ENCODE data around the gene ACER1. TPM values are rescaled to one million over a fixed set of nuclear protein-coding genes. Genes with fewer than 3 reads are reported as not detected.
A peak's percentile ranks its signal among the peaks of the same experiment; 100 is the strongest.

The ACER1 gene
- total and polyA plus RNA-seq, 4 donors, result 0.07 TPM; not detected in 3

DNA sequence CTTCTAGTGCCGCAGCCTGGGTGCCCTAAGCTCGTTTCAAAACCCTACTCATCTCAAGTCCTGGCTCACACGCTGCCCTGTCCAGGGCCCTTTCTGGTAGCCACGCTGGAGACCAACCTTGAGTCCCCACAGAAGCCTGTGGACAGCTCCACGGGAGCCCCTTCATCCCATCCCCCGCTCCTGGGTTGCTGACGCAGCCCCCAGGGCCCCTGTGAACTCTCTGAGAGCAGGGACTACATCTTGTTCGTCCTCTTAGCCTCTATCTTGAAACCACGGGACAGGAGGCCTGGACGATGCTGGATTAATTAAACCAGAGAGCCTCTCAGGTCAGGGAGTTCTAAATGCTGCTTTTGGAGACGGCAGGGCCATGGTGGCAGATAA is 61.0 kb downstream of the ACER1 start:
- Histone ChIP-seq H3K9me3 (ENCODE audit: control insufficient read depth in 4 of 4, low read length in 3 of 4) (no peaks in the 10 kb centered on the region), H3K9ac (ENCODE audit: low read depth in 1 of 2, low read length in 2 of 2) (peak overlapping the region in 1 of 2 donors; percentile 41), H3K36me3 (ENCODE audit: control insufficient read depth in 4 of 4, insufficient read depth in 3 of 4, low read depth in 1 of 4, low read length in 3 of 4) (peaks cover 0 to 8% (median 2%) of the 10 kb centered on the region in 4 donors), H3K27ac (ENCODE audit: low read depth in 1 of 2, low read length in 2 of 2) (peak overlapping the region; percentile 94 to 96), H3K4me3 (ENCODE audit: low read depth in 1 of 3, low read length in 3 of 3) (peak overlapping the region in 1 of 3 donors; percentile 43), H3K27me3 (ENCODE audit: control insufficient read depth in 4 of 4, insufficient read depth in 4 of 4, low read length in 3 of 4) (no peaks in the 10 kb centered on the region), H3K4me1 (ENCODE audit: control insufficient read depth in 4 of 4, insufficient read depth in 4 of 4, low read length in 3 of 4) (peaks cover 61 to 97% (median 86%) of the 10 kb centered on the region in 4 donors)
- DNase-seq (ENCODE audit: low spot score), result no peak
- no peak for TF ChIP-seq HNF4G (IDR thresholded peaks at IDR 0.05)
- TF ChIP-seq GABPA (IDR thresholded peaks at IDR 0.05 in 1 of 2, conservative IDR thresholded peaks at IDR 0.05 in 1 of 2), result no peak
- TF ChIP-seq, protein P1, sequence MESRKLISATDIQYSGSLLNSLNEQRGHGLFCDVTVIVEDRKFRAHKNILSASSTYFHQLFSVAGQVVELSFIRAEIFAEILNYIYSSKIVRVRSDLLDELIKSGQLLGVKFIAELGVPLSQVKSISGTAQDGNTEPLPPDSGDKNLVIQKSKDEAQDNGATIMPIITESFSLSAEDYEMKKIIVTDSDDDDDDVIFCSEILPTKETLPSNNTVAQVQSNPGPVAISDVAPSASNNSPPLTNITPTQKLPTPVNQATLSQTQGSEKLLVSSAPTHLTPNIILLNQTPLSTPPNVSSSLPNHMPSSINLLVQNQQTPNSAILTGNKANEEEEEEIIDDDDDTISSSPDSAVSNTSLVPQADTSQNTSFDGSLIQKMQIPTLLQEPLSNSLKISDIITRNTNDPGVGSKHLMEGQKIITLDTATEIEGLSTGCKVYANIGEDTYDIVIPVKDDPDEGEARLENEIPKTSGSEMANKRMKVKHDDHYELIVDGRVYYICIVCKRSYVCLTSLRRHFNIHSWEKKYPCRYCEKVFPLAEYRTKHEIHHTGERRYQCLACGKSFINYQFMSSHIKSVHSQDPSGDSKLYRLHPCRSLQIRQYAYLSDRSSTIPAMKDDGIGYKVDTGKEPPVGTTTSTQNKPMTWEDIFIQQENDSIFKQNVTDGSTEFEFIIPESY (IDR thresholded peaks at IDR 0.05), result no peak
- no peak for TF ChIP-seq SP1 (IDR thresholded peaks at IDR 0.05)
- no peak for TF ChIP-seq FOXA1 (IDR thresholded peaks at IDR 0.05)
- no peak for TF ChIP-seq RAD21 (IDR thresholded peaks at IDR 0.05)
- no peak for TF ChIP-seq FOXA2 (IDR thresholded peaks at IDR 0.05)
- TF ChIP-seq TAF1 (conservative IDR thresholded peaks at IDR 0.05), result no peak
- TF ChIP-seq HNF4A (conservative IDR thresholded peaks at IDR 0.05), result no peak
- TF ChIP-seq, protein P2, sequence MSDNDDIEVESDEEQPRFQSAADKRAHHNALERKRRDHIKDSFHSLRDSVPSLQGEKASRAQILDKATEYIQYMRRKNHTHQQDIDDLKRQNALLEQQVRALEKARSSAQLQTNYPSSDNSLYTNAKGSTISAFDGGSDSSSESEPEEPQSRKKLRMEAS (IDR thresholded peaks at IDR 0.05), result no peak
- 41% methylated on average over 11 of the region's 11 CpGs for WGBS

DNA sequence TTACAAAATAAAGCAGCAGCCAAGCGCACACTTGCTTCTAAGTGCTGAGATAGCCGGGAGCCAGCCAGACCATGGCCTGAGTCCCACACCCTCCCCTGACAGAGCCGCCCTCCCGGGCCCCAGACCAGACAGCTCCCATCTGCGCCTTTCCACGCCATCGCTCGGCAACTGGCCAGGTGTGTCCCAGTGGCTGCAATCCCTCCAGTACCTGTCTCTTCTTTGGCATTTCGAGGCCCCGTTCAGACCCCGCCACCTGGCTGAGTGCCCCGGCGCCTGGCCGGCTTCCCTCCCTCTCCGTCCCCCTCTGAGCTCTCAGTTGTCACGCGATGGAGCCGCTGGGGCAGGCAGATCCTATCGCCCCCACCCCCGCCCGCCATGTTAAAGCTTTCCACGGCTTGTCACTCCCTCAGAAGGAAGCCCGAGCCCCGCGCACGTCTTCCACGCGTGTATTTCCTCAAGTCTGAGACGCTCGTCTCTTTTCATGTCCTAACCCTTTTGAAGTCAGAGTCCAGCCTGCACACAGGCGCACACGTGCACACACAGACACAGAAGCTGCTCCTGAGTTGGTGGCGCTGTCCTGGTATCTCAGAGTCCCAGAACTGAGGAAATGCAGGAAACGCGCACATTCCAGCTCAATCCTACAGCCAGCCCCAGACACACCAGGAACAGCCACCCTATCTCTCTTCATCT is 61.5 kb downstream of the ACER1 start:
- peak; percentile 51 for DNase-seq (ENCODE audit: low spot score)
- Histone ChIP-seq H3K4me3 (ENCODE audit: low read depth in 1 of 3, low read length in 3 of 3) (peak overlapping the region in 2 of 3 donors; percentile 18 to 47), H3K9ac (ENCODE audit: low read depth in 1 of 2, low read length in 2 of 2) (peak overlapping the region; percentile 5 to 48), H3K27ac (ENCODE audit: low read depth in 1 of 2, low read length in 2 of 2) (peak overlapping the region; percentile 94 to 96), H3K36me3 (ENCODE audit: control insufficient read depth in 4 of 4, insufficient read depth in 3 of 4, low read depth in 1 of 4, low read length in 3 of 4) (peaks cover 0 to 6% (median 2%) of the 10 kb centered on the region in 4 donors), H3K4me1 (ENCODE audit: control insufficient read depth in 4 of 4, insufficient read depth in 4 of 4, low read length in 3 of 4) (peaks cover 59 to 94% (median 84%) of the 10 kb centered on the region in 4 donors), H3K9me3 (ENCODE audit: control insufficient read depth in 4 of 4, low read length in 3 of 4) (no peaks in the 10 kb centered on the region), H3K27me3 (ENCODE audit: control insufficient read depth in 4 of 4, insufficient read depth in 4 of 4, low read length in 3 of 4) (no peaks in the 10 kb centered on the region)
- TF ChIP-seq JUND (IDR thresholded peaks at IDR 0.05), result no peak
- peak; percentile 31 for TF ChIP-seq YY1 (IDR thresholded peaks at IDR 0.05)
- TF ChIP-seq, protein P3, sequence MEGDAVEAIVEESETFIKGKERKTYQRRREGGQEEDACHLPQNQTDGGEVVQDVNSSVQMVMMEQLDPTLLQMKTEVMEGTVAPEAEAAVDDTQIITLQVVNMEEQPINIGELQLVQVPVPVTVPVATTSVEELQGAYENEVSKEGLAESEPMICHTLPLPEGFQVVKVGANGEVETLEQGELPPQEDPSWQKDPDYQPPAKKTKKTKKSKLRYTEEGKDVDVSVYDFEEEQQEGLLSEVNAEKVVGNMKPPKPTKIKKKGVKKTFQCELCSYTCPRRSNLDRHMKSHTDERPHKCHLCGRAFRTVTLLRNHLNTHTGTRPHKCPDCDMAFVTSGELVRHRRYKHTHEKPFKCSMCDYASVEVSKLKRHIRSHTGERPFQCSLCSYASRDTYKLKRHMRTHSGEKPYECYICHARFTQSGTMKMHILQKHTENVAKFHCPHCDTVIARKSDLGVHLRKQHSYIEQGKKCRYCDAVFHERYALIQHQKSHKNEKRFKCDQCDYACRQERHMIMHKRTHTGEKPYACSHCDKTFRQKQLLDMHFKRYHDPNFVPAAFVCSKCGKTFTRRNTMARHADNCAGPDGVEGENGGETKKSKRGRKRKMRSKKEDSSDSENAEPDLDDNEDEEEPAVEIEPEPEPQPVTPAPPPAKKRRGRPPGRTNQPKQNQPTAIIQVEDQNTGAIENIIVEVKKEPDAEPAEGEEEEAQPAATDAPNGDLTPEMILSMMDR (IDR thresholded peaks at IDR 0.05; ENCODE audit: low read depth, low read length, missing input control), result no peak
- TF ChIP-seq RAD21 (IDR thresholded peaks at IDR 0.05), result no peak
- peak; percentile 66 to 69 for TF ChIP-seq HNF4A (conservative IDR thresholded peaks at IDR 0.05)
- no peak for TF ChIP-seq FOXA2 (IDR thresholded peaks at IDR 0.05)
- TF ChIP-seq HNF4G (IDR thresholded peaks at IDR 0.05), result peak; percentile 34
- peak in 1 of 2 donors; percentile 29 for TF ChIP-seq GABPA (IDR thresholded peaks at IDR 0.05 in 1 of 2, conservative IDR thresholded peaks at IDR 0.05 in 1 of 2)
- peak; percentile 42 to 45 for TF ChIP-seq RXRA (IDR thresholded peaks at IDR 0.05)
- TF ChIP-seq, protein P4, sequence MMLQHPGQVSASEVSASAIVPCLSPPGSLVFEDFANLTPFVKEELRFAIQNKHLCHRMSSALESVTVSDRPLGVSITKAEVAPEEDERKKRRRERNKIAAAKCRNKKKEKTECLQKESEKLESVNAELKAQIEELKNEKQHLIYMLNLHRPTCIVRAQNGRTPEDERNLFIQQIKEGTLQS (IDR thresholded peaks at IDR 0.05), result no peak
- TF ChIP-seq, protein P2 (IDR thresholded peaks at IDR 0.05), result peak; percentile 71
- TF ChIP-seq SP1 (IDR thresholded peaks at IDR 0.05), result peak; percentile 45
- no peak for TF ChIP-seq TAF1 (conservative IDR thresholded peaks at IDR 0.05)
- TF ChIP-seq, protein P5, sequence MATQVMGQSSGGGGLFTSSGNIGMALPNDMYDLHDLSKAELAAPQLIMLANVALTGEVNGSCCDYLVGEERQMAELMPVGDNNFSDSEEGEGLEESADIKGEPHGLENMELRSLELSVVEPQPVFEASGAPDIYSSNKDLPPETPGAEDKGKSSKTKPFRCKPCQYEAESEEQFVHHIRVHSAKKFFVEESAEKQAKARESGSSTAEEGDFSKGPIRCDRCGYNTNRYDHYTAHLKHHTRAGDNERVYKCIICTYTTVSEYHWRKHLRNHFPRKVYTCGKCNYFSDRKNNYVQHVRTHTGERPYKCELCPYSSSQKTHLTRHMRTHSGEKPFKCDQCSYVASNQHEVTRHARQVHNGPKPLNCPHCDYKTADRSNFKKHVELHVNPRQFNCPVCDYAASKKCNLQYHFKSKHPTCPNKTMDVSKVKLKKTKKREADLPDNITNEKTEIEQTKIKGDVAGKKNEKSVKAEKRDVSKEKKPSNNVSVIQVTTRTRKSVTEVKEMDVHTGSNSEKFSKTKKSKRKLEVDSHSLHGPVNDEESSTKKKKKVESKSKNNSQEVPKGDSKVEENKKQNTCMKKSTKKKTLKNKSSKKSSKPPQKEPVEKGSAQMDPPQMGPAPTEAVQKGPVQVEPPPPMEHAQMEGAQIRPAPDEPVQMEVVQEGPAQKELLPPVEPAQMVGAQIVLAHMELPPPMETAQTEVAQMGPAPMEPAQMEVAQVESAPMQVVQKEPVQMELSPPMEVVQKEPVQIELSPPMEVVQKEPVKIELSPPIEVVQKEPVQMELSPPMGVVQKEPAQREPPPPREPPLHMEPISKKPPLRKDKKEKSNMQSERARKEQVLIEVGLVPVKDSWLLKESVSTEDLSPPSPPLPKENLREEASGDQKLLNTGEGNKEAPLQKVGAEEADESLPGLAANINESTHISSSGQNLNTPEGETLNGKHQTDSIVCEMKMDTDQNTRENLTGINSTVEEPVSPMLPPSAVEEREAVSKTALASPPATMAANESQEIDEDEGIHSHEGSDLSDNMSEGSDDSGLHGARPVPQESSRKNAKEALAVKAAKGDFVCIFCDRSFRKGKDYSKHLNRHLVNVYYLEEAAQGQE (IDR thresholded peaks at IDR 0.05), result peak; percentile 37
- TF ChIP-seq FOXA1 (IDR thresholded peaks at IDR 0.05), result no peak
- TF ChIP-seq, protein P1 (IDR thresholded peaks at IDR 0.05), result no peak
- TF ChIP-seq NR2F2 (IDR thresholded peaks at IDR 0.05), result no peak
- peak in 1 of 2 donors; percentile 44 for TF ChIP-seq EGR1 (IDR thresholded peaks at IDR 0.05; ENCODE audit: low read depth in 2 of 2)
- WGBS, result 23% methylated on average over 35 of the region's 35 CpGs

Measured in liver (tissue), 9 donors.